ENCODE data around the gene PELI1. TPM values are rescaled to one million over a fixed set of nuclear protein-coding genes. Genes with fewer than 3 reads are reported as not detected.

Gene PELI1
- total RNA-seq, 1 donor from 2014 or later: 88.7 TPM

DNA sequence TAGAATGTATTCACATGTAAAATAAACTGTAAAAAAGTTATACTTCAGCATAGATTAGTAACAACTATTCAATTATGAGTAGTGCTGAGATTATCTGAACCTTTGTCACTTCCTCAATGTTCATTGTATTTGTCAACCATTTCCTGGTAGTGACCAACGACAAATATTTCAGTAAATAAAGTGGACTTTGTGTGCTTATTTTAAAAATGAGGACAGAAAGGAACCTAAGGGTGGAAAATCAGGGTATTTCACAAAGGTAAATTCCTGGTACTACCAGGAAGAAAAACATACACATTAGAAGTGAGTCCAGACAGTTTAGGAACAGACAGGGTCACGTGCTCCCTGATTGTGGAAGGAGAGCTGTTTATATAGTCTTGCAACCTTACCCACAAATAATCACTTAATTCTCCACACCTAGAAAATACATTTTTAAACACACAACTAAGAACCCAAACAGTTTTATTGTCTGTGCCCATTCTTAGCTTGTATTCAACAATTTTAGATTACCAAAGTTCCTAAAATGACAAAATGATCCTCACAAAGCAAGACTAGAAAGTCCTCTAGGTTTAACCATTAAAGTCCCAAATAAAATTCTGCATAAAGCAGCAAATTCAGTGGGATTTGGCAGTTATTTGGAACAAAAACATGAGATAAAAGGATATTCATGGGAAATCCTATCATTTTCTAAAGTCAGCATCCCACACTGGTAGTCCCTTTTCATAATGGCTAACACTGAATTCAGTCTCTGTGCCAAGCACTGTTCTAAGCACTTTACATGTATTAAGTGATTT, 28.2 kb downstream of the PELI1 start:
- Mint-ChIP-seq H3K36me3 (peaks cover under 1% of the 10 kb centered on the region), H3K4me1 (peaks cover 6% of the 10 kb centered on the region), H3K9me3 (no peaks in the 10 kb centered on the region), H3K27ac (no peak overlapping the region), H3K27me3 (ENCODE audit: insufficient read depth, low read depth) (peaks cover 3% of the 10 kb centered on the region), H3K4me3 (no peak overlapping the region)
- Histone ChIP-seq H3K36me3 (no peaks in the 10 kb centered on the region), H4K20me1 (ENCODE audit: low read depth) (peaks cover 47% of the 10 kb centered on the region), H3K9ac (no peak overlapping the region), H2AFZ (replicated peaks) (no peak overlapping the region), H3F3A (ENCODE audit: low read depth) (no peaks in the 10 kb centered on the region), H3K9me3 (ENCODE audit: low read depth) (no peaks in the 10 kb centered on the region), H3K79me2 (ENCODE audit: low read depth) (peaks cover 92% of the 10 kb centered on the region), H3K27ac (no peak overlapping the region), H3K4me3 (no peak overlapping the region), H3K4me2 (no peak overlapping the region), H3K4me1 (no peaks in the 10 kb centered on the region), H3K27me3 (no peaks in the 10 kb centered on the region)
- TF ChIP-seq, protein P1, sequence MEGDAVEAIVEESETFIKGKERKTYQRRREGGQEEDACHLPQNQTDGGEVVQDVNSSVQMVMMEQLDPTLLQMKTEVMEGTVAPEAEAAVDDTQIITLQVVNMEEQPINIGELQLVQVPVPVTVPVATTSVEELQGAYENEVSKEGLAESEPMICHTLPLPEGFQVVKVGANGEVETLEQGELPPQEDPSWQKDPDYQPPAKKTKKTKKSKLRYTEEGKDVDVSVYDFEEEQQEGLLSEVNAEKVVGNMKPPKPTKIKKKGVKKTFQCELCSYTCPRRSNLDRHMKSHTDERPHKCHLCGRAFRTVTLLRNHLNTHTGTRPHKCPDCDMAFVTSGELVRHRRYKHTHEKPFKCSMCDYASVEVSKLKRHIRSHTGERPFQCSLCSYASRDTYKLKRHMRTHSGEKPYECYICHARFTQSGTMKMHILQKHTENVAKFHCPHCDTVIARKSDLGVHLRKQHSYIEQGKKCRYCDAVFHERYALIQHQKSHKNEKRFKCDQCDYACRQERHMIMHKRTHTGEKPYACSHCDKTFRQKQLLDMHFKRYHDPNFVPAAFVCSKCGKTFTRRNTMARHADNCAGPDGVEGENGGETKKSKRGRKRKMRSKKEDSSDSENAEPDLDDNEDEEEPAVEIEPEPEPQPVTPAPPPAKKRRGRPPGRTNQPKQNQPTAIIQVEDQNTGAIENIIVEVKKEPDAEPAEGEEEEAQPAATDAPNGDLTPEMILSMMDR (IDR thresholded peaks at IDR 0.05): no peak
- TF ChIP-seq EZH2phosphoT487 (IDR thresholded peaks at IDR 0.05) (no peak), EZH2 (IDR thresholded peaks at IDR 0.05) (no peak)
- DNase-seq (ENCODE audit: low spot score): no peak

GRCh38 chr2:64114912-64115277, 29.3 kb downstream of the PELI1 start:
- H3K4me3 ChIP-seq: no peak overlapping the region
- peaks cover 92% of the 10 kb centered on the region for H3K79me2 ChIP-seq (ENCODE audit: low read depth)
- DNase-seq (ENCODE audit: low spot score): no peak
- H3K36me3 Mint-ChIP-seq: peaks cover 2% of the 10 kb centered on the region
- no peaks in the 10 kb centered on the region for H3K9me3 Mint-ChIP-seq
- H3K36me3 ChIP-seq: no peaks in the 10 kb centered on the region
- H3K4me2 ChIP-seq: no peak overlapping the region
- H3K27me3 ChIP-seq: no peaks in the 10 kb centered on the region
- H3K4me3 Mint-ChIP-seq: no peak overlapping the region
- TF ChIP-seq EZH2phosphoT487 (IDR thresholded peaks at IDR 0.05): no peak
- TF ChIP-seq EZH2 (IDR thresholded peaks at IDR 0.05): no peak
- TF ChIP-seq, protein P1 (IDR thresholded peaks at IDR 0.05): no peak
- peaks cover 6% of the 10 kb centered on the region for H3K4me1 Mint-ChIP-seq
- no peak overlapping the region for H3K9ac ChIP-seq
- no peak overlapping the region for H3K27ac Mint-ChIP-seq
- no peaks in the 10 kb centered on the region for H3K4me1 ChIP-seq
- no peak overlapping the region for H2AFZ ChIP-seq (replicated peaks)
- no peaks in the 10 kb centered on the region for H3K9me3 ChIP-seq (ENCODE audit: low read depth)
- H3K27ac ChIP-seq: no peak overlapping the region
- peaks cover 37% of the 10 kb centered on the region for H4K20me1 ChIP-seq (ENCODE audit: low read depth)
- peaks cover 3% of the 10 kb centered on the region for H3K27me3 Mint-ChIP-seq (ENCODE audit: insufficient read depth, low read depth)
- H3F3A ChIP-seq (ENCODE audit: low read depth): no peaks in the 10 kb centered on the region

DNA sequence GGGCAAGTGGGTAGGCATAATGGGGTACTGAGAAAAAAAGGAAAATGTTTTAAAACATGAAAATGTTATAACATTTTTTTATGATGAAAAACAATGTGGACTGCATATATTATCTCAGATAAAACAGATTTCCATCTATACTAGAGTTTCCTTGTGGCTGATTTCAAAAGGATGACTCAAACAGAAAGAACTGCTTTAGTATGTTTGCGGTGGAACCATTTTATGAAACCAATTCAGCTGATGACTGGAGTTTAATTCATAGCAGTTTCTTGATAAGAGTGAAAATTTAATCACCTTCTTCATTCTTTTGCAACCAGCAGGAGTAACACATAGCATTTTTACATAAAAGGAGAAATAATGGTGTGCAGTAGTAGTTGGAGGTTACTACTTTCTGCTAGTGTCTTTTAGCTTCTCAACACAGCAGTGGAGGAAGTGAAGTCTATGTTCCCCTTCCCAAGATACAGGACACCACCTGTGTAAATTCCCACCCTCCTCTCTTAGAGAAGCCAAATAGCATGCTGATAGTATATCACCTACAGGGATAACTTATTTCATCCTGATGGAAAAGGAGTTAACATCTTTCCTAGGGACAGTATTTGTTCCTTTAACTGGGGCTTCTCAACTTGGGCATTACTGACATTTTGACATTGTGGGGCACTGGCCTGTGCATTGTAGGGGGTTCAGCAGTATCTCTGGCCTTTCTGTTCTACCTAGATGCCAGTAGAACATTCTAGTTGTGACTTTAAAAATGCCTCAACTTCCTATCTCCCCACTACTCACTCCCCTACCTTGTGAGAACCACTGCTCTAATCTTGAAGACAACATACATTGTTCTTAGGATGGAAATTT, 29.9 kb downstream of the PELI1 start:
- peaks cover 32% of the 10 kb centered on the region for H4K20me1 ChIP-seq (ENCODE audit: low read depth)
- no peak overlapping the region for H2AFZ ChIP-seq (replicated peaks)
- no peaks in the 10 kb centered on the region for H3K36me3 ChIP-seq
- H3K9ac ChIP-seq: no peak overlapping the region
- no peak overlapping the region for H3K4me2 ChIP-seq
- no peaks in the 10 kb centered on the region for H3K9me3 ChIP-seq (ENCODE audit: low read depth)
- Mint-ChIP-seq H3K36me3 (peaks cover 2% of the 10 kb centered on the region), H3K9me3 (no peaks in the 10 kb centered on the region), H3K4me3 (no peak overlapping the region), H3K27me3 (ENCODE audit: insufficient read depth, low read depth) (peaks cover 3% of the 10 kb centered on the region), H3K27ac (no peak overlapping the region), H3K4me1 (peaks cover 6% of the 10 kb centered on the region)
- no peaks in the 10 kb centered on the region for H3K27me3 ChIP-seq
- TF ChIP-seq EZH2phosphoT487 (IDR thresholded peaks at IDR 0.05): no peak
- no peak for TF ChIP-seq EZH2 (IDR thresholded peaks at IDR 0.05)
- TF ChIP-seq, protein P1 (IDR thresholded peaks at IDR 0.05): no peak
- no peaks in the 10 kb centered on the region for H3K4me1 ChIP-seq
- no peak overlapping the region for H3K27ac ChIP-seq
- H3K79me2 ChIP-seq (ENCODE audit: low read depth): peaks cover 92% of the 10 kb centered on the region
- no peak for DNase-seq (ENCODE audit: low spot score)
- H3K4me3 ChIP-seq: no peak overlapping the region
- H3F3A ChIP-seq (ENCODE audit: low read depth): no peaks in the 10 kb centered on the region

All from neural progenitor cell (in vitro differentiated cells).